Body of pancreas (tissue), 4 donors: ENCODE results near the gene RABGEF1.

Experiments
- CTCF ChIP-seq, 7 experiments: fragments of 450-650 bp in 4 of 7; fragments of 200-600 bp in 3 of 7; sonication (generic) in 3 of 7; IDR thresholded peaks; one replicate each; pipeline ENCODE4 v1.5.1; 2016 to 2019; ENCODE audit warnings: antibody characterized with exemption in 7 of 7
- POLR2A ChIP-seq, 3 donors: fragments of 450-650 bp; IDR thresholded peaks; one replicate each; pipeline ENCODE4 v1.6.1; 2016; ENCODE audit warnings: antibody characterized with exemption in 3 of 3, mild to moderate bottlenecking in 2 of 3

GRCh38 chr7:66790725-66791124 is 50.2 kb downstream of the RABGEF1 start:
- TF ChIP-seq POLR2A (IDR thresholded peaks at IDR 0.05) (no peak), CTCF (IDR thresholded peaks at IDR 0.05) (no peak)
